OCI-M2 (cell line): Measurements from ENCODE around the gene C2CD2.

Experiments
- DNase-seq: peaks from one replicate; lab custom pipeline; 2025; ENCODE audit not compliant: unreplicated experiment; lab: John Stamatoyannopoulos, UW

Gene C2CD2

GRCh38 chr21:41890355-41890754 lies 63.5 kb downstream of the C2CD2 start:
- no peak for DNase-seq

- no peak for DNase-seq
These were observed 65.0 kb downstream of the C2CD2 start for GRCh38 chr21:41888749-41889376.

- DNase-seq, result no peak
These were observed 66.2 kb downstream of the C2CD2 start for GRCh38 chr21:41887667-41888066.

GRCh38 chr21:41886328-41886727 lies 67.5 kb downstream of the C2CD2 start:
- no peak for DNase-seq

GRCh38 chr21:41885341-41886024 lies 68.3 kb downstream of the C2CD2 start:
- no peak for DNase-seq

GRCh38 chr21:41884501-41885030 lies 69.3 kb downstream of the C2CD2 start:
- no peak for DNase-seq

- DNase-seq, result no peak
These were observed 70.2 kb downstream of the C2CD2 start for GRCh38 chr21:41883582-41883981.

- no peak for DNase-seq
These were observed 72.8 kb downstream of the C2CD2 start for GRCh38 chr21:41881051-41881450.

GRCh38 chr21:41880153-41880552 lies 73.7 kb downstream of the C2CD2 start:
- DNase-seq, result no peak

- peak; percentile 76 for DNase-seq
These were observed 74.4 kb downstream of the C2CD2 start, which contains the start of gene PRDM15 for GRCh38 chr21:41879190-41879998. Gene PRDM15 (minus strand): TSS chr21:41879344. CDS start chr21:41860363, 18,981 bp downstream.

- DNase-seq, result peak; percentile 79
These were observed 75.0 kb downstream of the C2CD2 start for GRCh38 chr21:41878831-41879189.

- peak; percentile 91 for DNase-seq
These were observed 75.7 kb downstream of the C2CD2 start for GRCh38 chr21:41877901-41878830.

- no peak for DNase-seq
These were observed 76.7 kb downstream of the C2CD2 start for GRCh38 chr21:41876928-41877652.

- DNase-seq, result no peak
These were observed 77.4 kb downstream of the C2CD2 start for GRCh38 chr21:41876396-41876795.

- no peak for DNase-seq
These were observed 78.7 kb downstream of the C2CD2 start for GRCh38 chr21:41875086-41875485.

- DNase-seq, result no peak
These were observed 79.2 kb downstream of the C2CD2 start for GRCh38 chr21:41874611-41875010.

- no peak for DNase-seq
These were observed 80.4 kb downstream of the C2CD2 start for GRCh38 chr21:41873426-41873825.

- DNase-seq, result no peak
These were observed 80.8 kb downstream of the C2CD2 start for GRCh38 chr21:41873005-41873404.

- DNase-seq, result no peak
These were observed 82.4 kb downstream of the C2CD2 start for GRCh38 chr21:41871293-41872030.
